RWPE1 (cell line): Measurements from ENCODE around the gene LRCOL1.

Source experiments
- CTCF ChIA-PET: fragments of 350-600 bp; sonication (Branson Sonifier 250); formaldehyde crosslinking; extraction: SDS; loops from one replicate; lab custom pipeline; 2021; lab: Yijun Ruan, JAX
- POLR2A ChIA-PET: fragments of 400-600 bp; formaldehyde crosslinking; extraction: SDS; loops from one replicate; lab custom pipeline; 2020; ENCODE audit warnings: antibody characterized with exemption; ENCODE audit not compliant: low non-redundant PET; lab: Yijun Ruan, JAX
- DNase-seq: peaks from one replicate; pipeline ENCODE4 v3.0.0; 2012; ENCODE audit warnings: low spot score
- H3K27ac ChIP-seq: fragments of 450-650 bp; 2 replicates; pipeline ENCODE4 v1.5.1; 2017
- TF ChIP-seq, protein P1 (sequence below): fragments of 450-650 bp; conservative IDR thresholded peaks from 2 replicates; pipeline ENCODE4 v1.5.1; 2017; ENCODE audit warnings: low read depth, mild to moderate bottlenecking

LRCOL1 gene

DNA sequence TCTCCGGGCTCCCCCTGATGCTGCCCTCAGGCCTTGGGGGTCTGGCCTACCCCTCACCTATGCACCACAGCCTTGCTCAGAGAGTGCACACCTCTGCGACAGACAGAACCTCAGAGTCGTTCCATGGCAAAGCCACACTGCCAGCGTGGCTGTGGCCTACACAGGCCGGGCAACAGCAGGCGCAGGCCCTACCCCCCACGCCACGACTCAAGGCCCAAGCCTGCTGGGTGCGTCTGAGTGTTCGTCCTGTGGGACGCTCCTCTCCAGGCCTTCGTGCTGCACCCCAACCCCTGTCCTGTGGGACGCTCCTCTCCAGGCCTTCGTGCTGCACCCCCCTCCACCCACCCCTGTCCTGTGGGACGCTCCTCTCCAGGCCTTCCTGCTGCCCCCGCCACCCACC is 54.2 kb downstream of the LRCOL1 start:
- DNase-seq = no peak
- ChIA-PET POLR2A (no interaction called here), CTCF (no interaction called here)
- TF ChIP-seq, protein P1, sequence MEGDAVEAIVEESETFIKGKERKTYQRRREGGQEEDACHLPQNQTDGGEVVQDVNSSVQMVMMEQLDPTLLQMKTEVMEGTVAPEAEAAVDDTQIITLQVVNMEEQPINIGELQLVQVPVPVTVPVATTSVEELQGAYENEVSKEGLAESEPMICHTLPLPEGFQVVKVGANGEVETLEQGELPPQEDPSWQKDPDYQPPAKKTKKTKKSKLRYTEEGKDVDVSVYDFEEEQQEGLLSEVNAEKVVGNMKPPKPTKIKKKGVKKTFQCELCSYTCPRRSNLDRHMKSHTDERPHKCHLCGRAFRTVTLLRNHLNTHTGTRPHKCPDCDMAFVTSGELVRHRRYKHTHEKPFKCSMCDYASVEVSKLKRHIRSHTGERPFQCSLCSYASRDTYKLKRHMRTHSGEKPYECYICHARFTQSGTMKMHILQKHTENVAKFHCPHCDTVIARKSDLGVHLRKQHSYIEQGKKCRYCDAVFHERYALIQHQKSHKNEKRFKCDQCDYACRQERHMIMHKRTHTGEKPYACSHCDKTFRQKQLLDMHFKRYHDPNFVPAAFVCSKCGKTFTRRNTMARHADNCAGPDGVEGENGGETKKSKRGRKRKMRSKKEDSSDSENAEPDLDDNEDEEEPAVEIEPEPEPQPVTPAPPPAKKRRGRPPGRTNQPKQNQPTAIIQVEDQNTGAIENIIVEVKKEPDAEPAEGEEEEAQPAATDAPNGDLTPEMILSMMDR = no peak
- no peak overlapping the region for H3K27ac ChIP-seq

DNA sequence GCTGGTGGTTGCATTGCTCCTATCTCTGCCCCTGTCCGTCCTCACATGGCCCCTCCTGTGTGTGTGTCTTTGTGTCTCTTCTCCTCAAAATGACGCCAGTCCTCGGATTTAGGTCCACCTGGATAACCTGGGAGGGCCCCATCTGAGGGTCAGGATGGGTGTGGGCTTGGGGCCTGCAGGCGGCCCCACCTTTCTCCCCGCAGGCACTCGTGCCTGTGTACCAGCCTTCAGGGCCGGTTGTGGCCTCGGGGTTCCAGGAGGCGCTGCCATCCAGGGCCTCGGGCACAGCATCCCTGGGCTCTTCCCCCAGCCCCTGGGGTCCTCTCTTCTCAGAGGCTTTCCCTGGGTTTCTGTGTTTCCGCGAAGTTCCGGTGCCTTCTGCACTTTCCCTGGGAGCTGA is 54.7 kb downstream of the LRCOL1 start:
- no peak for DNase-seq
- no peak overlapping the region for H3K27ac ChIP-seq
- ChIA-PET CTCF (no interaction called here), POLR2A (no interaction called here)
- TF ChIP-seq, protein P1 = no peak

DNA sequence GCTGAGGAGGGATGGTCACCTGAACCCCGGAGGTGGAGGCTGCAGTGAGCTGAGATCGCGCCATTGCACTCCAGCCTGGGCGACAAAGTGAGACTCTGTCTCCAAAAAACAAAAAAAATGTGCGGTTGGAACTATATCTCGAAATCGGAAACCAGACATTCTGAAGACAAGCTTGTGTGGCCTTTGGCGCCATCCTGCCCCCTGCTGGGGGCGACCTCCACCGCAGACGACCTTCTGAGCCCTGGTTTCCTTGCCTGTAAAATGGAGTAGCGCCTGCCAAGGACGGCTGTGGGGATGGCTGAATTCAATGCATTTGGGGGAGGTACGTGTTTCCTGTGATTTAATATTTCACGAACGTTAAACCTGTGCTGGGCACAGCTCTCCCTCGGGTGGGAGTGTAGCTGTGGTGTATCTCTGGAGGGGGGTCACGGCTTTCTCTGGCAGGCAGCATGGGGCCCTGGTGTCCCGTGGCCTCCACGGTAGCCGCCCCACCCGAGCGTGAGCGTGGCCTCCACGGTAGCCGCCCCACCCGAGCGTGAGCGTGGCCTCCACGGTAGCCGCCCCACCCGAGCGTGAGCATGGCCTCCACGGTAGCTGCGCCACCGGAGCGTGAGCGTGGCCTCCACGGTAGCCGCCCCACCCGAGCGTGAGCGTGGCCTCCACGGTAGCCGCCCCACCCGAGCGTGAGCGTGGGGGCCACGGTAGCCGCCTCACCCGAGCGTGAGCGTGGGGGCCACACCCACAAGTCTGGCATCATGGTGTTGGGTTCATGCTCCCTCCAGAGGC is 55.3 kb downstream of the LRCOL1 start:
- DNase-seq = no peak
- H3K27ac ChIP-seq = peak overlapping the region; percentile 13
- TF ChIP-seq, protein P1 = no peak
- POLR2A ChIA-PET = no interaction called here
- CTCF ChIA-PET = interaction anchor here (1.2 to 1.3 kb wide), 2 partner anchors 9 to 140 kb away, joined by 6 to 7 read pairs; no protein-coding TSS in a partner anchor
